Kidney (tissue), 14 donors: Measurements from ENCODE around the gene MS4A4E. TPM values are rescaled to one million over a fixed set of nuclear protein-coding genes. Genes with fewer than 3 reads are reported as not detected.

Experiments
- DNase-seq, 5 donors: peaks; one replicate each; pipeline ENCODE4 v3.0.0-alpha.2; 2013 to 2020
- FAIRE-seq: peaks from 2 replicates; lab custom pipeline; 2012; peaks lifted over from hg19 to GRCh38; lab: Jason Lieb, UNC
- H3K27ac ChIP-seq, 2 donors: one replicate each; pipeline ENCODE4 v1.7.0; 2013; ENCODE audit warnings: low read depth in 2 of 2, low read length in 2 of 2, inconsistent platforms in 1 of 2
- H3K27me3 ChIP-seq: one replicate; pipeline ENCODE4 v1.7.1; 2013; ENCODE audit warnings: low read length, inconsistent platforms; ENCODE audit not compliant: control insufficient read depth, insufficient read depth
- H3K36me3 ChIP-seq, 3 donors: one replicate each; pipeline versions ENCODE4 v1.7.0 to v1.7.1; 2013; ENCODE audit warnings: low read length in 3 of 3, control low read depth in 1 of 3, inconsistent platforms in 1 of 3; ENCODE audit not compliant: insufficient read depth in 3 of 3, control insufficient read depth in 2 of 3
- H3K4me1 ChIP-seq, 3 donors: one replicate each; pipeline versions ENCODE4 v1.7.0 to v1.7.1; 2013; ENCODE audit warnings: low read length in 3 of 3, inconsistent platforms in 1 of 3, low read depth in 1 of 3; ENCODE audit not compliant: control insufficient read depth in 2 of 3, insufficient read depth in 2 of 3
- H3K4me3 ChIP-seq, 3 donors: one replicate each; pipeline versions ENCODE4 v1.7.0 to v1.8.1; 2013; ENCODE audit warnings: low read length in 3 of 3, control low read depth in 1 of 3, inconsistent platforms in 1 of 3
- H3K9ac ChIP-seq, 3 donors: one replicate each; pipeline versions ENCODE4 v1.7.0 to v1.7.1; 2013; ENCODE audit warnings: low read length in 3 of 3, control low read depth in 1 of 3, inconsistent platforms in 1 of 3
- H3K9me3 ChIP-seq, 3 donors: one replicate each; pipeline versions ENCODE4 v1.7.0 to v1.7.1; 2013; ENCODE audit warnings: low read length in 3 of 3, control low read depth in 1 of 3, inconsistent platforms in 1 of 3; ENCODE audit not compliant: control insufficient read depth in 2 of 3, insufficient read depth in 1 of 3
- intact Hi-C: fragments of 100-400 bp; cut with DNase I; formaldehyde crosslinking; loops from one replicate; pipeline ENCODE4 v1.11.1; 2022
- polyA plus RNA-seq: library from polyadenylated mRNA; stranded (reverse); fragments of 350-450 nt; fragmentation: Illumina TruSeq; extraction: RNeasy Lipid Tissue Mini Kit (QIAGEN cat#74804); gene quantifications from one replicate; pipeline ENCODE4 v1.2.3, GENCODE V29; 2014; ENCODE audit warnings: low read depth, low replicate concordance; ENCODE audit not compliant: insufficient read depth
- total RNA-seq: library from RNA; stranded (reverse); fragmentation: NEBNext Ultra II Directional; extraction: Animal tissue kit (Norgen Biotek cat#: 25700); gene quantifications from one replicate; pipeline ENCODE4 v1.2.1, GENCODE V29; 2021
- TF ChIP-seq, protein P1 (sequence below): IDR thresholded peaks from 3 replicates; pipeline ENCODE4 v1.5.1; 2012; ENCODE audit warnings: mild to moderate bottlenecking, moderate library complexity, borderline replicate concordance; ENCODE audit not compliant: insufficient read depth; ENCODE audit errors: extremely low read depth
- donor health status: control.
- donor health status: control.
- donor health status: control.
- donor health status: control.
- donor health status: control.
- donor health status: DM: yes; HTN: yes; CAD: no.
- donor health status: Normal renal cell carcinoma (clear cell type).

MS4A4E gene
- total and polyA plus RNA-seq, 2 donors from 2014 or later = 9.4 TPM; not detected in 1

DNA sequence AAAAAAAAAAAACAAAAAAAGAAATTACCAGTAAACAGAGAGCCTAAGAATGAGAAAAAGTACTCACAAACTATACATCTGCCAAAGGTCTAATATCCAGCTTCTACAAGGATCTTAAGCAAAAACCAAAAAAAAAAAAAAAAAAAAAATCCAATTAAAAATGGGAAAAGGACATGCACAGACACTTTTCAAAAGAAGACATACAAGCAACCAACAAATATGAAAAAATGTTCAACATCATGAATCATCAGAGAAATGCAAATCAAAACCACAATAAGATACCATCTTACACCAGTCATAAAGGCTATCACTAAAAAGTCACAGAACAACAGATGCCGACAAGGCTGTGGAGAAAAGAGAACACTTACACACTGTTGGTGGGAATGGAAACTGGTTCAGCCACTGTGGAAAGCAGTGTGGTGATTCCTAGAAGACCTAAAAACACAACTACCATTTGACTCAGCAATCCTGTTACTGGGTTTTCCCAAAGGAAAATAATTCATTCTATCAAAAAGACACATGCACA is 78.3 kb downstream of the MS4A4E start:
- H3K9me3 ChIP-seq = no peaks in the 10 kb centered on the region
- TF ChIP-seq, protein P1, sequence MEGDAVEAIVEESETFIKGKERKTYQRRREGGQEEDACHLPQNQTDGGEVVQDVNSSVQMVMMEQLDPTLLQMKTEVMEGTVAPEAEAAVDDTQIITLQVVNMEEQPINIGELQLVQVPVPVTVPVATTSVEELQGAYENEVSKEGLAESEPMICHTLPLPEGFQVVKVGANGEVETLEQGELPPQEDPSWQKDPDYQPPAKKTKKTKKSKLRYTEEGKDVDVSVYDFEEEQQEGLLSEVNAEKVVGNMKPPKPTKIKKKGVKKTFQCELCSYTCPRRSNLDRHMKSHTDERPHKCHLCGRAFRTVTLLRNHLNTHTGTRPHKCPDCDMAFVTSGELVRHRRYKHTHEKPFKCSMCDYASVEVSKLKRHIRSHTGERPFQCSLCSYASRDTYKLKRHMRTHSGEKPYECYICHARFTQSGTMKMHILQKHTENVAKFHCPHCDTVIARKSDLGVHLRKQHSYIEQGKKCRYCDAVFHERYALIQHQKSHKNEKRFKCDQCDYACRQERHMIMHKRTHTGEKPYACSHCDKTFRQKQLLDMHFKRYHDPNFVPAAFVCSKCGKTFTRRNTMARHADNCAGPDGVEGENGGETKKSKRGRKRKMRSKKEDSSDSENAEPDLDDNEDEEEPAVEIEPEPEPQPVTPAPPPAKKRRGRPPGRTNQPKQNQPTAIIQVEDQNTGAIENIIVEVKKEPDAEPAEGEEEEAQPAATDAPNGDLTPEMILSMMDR = no peak
- H3K4me3 ChIP-seq = no peak overlapping the region
- FAIRE-seq (no peak), DNase-seq (no peak)
- intact Hi-C loops = no loop called here
- H3K36me3 ChIP-seq = no peaks in the 10 kb centered on the region
- no peak overlapping the region for H3K9ac ChIP-seq
- no peaks in the 10 kb centered on the region for H3K27me3 ChIP-seq
- H3K4me1 ChIP-seq = no peaks in the 10 kb centered on the region
- no peak overlapping the region for H3K27ac ChIP-seq

DNA sequence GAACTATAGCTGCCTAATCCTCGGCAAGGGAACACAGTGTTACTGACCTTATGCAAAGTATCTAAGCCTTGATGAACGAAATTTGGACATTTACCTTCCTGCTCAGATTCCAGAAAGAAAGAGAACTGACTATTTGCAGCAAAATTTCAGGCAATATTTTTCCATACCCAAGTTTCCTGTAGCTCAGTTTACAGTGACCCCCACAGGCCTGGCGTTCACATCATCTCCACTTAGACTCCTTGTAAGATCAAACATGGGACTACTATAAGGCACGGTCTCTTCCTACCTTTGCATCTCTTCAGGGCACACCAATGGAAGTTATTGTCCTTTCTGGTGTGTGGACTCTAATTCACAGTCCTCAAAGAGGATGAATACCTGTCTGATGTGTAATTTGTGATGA is 81.2 kb downstream of the MS4A4E start:
- Histone ChIP-seq H3K36me3 (no peaks in the 10 kb centered on the region), H3K27ac (no peak overlapping the region), H3K27me3 (no peaks in the 10 kb centered on the region), H3K4me1 (no peaks in the 10 kb centered on the region), H3K9ac (no peak overlapping the region), H3K9me3 (no peaks in the 10 kb centered on the region), H3K4me3 (no peak overlapping the region)
- intact Hi-C loops = no loop called here
- DNase-seq (no peak), FAIRE-seq (no peak)
- TF ChIP-seq, protein P1 = no peak

DNA sequence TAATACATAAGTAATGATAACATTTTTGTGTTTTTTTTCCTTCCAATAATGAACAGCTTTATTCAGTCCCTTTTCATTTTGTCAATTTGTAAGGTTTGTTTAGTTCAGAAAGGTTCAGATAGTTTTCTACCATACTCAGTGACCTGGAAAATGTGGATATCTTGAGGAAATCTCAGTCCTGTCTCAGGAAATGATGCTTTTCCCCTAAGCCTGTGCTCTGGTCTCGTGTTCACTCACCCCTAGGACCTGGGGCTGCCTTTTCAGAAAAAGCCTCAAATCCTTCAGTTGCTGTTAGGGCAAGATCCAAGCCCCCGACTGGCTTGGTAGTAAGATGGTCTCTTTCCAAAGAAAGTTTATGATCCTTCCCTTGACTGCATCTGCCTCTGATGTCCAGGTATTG is 81.8 kb downstream of the MS4A4E start:
- Histone ChIP-seq H3K9me3 (no peaks in the 10 kb centered on the region), H3K4me3 (no peak overlapping the region), H3K4me1 (no peaks in the 10 kb centered on the region), H3K27ac (no peak overlapping the region), H3K9ac (no peak overlapping the region), H3K36me3 (no peaks in the 10 kb centered on the region), H3K27me3 (no peaks in the 10 kb centered on the region)
- FAIRE-seq (no peak), DNase-seq (no peak)
- intact Hi-C loops = no loop called here
- TF ChIP-seq, protein P1 = no peak

DNA sequence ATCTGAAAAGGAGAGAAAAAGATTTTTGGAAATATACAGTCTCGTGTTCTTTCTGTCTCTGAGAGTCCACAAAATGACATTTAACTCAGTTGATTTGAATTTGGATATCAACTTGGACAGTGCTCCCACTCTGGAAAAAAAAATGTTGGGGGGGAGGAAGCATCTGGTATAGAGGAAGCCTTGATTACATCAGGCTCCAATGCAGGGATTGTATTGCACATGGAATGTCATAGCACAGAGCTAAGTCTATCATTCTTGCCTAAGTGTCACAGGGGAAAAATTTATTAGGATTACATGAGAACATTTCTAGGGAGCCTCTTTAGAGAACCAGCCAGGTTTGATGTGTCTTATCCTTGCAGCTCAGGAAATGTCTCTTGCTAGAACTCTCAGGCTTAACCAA is 83.1 kb downstream of the MS4A4E start:
- H3K4me1 ChIP-seq = no peaks in the 10 kb centered on the region
- intact Hi-C loops = no loop called here
- no peaks in the 10 kb centered on the region for H3K27me3 ChIP-seq
- peak in 2 of 5 donors; percentile 19 to 34 for DNase-seq
- no peak for FAIRE-seq
- no peak overlapping the region for H3K9ac ChIP-seq
- no peak overlapping the region for H3K4me3 ChIP-seq
- H3K27ac ChIP-seq = no peak overlapping the region
- no peaks in the 10 kb centered on the region for H3K36me3 ChIP-seq
- H3K9me3 ChIP-seq = no peaks in the 10 kb centered on the region
- TF ChIP-seq, protein P1 = no peak
